Activated gamma-delta T cell (primary cell): ENCODE results near the gene ARHGAP42.

Experiments used
- DNase-seq: peaks from one replicate; lab custom pipeline; 2025; lab: John Stamatoyannopoulos, UW

Gene ARHGAP42

DNA sequence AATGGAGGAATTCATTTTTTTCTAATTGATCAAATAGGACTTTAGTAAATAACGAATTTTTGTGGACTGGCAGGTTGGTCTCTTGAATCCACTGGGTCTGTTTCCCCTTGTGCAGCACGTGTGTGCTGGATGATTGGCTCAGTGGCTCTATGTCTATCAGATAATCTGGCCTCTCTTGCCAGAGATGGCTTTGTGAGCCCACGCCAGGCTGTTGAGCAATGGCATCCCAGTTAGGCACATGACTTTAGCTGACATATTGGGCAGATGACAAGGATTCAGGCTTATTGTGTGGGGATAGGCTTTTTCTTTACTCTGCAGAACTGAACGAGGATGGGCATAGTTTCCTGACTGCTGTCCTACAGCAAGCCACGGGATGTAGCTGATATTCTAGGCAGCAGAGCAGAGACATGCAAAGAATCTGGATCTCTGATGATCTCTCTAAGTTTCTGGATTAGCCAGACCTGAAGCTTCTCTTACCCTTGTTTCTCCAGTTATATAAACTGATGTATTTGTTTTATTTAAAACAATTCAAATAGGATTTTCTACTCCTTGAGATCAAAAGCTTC is 144.9 kb downstream of the ARHGAP42 start:
- no peak for DNase-seq

DNA sequence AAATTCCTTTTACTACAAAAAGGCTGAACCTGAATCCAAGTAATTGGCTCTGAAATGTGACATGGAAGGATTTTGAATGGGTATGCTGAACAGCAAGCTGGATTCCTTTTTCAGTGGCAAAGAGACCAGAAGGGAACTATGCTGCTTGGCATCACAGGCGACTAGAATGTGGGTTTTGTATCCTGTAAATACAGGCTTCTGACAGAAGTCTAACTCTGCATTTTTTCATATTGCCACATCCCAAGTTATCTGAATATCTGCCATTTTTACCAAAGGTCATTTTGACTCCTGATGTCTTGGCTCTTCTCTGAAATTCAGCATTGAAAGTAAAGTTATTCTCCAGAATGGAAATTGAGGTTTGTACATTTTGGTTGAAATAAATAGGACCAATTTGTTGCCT is 145.7 kb downstream of the ARHGAP42 start:
- no peak for DNase-seq

- DNase-seq = no peak
Observed at GRCh38 chr11:100833276-100833675, 146.2 kb downstream of the ARHGAP42 start.

GRCh38 chr11:100835854-100836253 is 148.8 kb downstream of the ARHGAP42 start:
- DNase-seq = no peak

DNA sequence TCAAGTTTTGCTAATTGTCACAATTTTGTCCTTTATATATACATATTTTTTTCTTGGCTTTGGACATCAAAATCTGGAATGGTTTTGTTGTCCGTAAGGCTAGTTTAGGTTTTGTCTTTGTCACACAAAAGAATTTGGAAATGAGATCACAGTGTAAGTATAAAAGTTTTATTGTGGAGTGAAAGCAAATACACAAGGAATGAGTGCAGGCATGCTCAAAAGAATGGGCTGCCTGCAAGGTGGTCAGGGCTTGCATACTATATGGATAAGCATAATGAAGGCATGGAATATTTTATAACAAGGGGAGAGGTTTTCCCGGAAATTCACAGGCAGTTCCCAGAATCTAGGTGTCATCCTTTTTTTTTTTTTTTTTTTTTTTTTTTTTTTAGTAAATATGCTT is 150.2 kb downstream of the ARHGAP42 start:
- no peak for DNase-seq

GRCh38 chr11:100841711-100842407 is 154.8 kb downstream of the ARHGAP42 start:
- DNase-seq = no peak

DNA sequence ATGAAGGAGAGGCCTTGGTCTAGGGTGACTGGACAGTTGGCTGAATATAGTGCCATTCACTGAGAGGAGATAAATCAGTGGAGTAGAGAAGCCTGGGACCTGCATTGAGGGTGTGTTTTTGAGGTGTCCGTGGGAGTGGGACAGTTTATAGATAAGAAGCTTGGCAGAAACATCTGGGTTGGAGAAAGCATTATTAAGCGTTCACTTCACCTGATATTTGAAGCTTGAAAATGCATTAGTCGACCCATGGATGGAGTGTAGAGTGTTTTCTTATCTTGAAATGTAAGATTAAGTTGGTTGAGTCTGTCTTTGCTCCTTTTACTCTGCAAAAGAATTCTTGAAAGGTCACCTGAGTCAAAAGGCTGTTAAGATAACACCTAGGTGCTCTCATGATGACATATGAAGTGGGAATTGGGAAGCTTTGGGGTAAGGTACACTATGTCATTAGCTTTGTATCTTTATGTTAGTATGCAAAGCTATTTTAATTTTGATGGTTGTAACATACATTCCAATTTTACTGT is 160.7 kb downstream of the ARHGAP42 start:
- no peak for DNase-seq

GRCh38 chr11:100849009-100849900 is 162.2 kb downstream of the ARHGAP42 start:
- DNase-seq = no peak

DNA sequence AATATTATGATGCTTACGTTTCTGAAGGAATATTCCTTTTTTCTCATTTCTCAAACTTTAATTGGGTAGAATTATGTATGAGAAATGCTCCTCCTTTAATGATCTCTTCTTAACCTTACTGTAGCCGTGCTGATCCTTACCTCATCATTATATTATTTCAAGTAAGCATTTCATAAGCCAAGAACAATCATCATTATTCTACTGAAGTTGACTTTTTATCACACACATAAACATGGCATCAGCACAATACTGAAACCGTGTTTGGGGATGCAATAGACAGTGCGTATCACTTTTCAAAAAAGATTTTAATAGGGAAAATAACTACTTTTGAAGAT is 162.8 kb downstream of the ARHGAP42 start:
- DNase-seq = no peak

- DNase-seq = no peak
Observed at GRCh38 chr11:100851147-100851546, 164.1 kb downstream of the ARHGAP42 start.

GRCh38 chr11:100851584-100852152 is 164.6 kb downstream of the ARHGAP42 start:
- no peak for DNase-seq

GRCh38 chr11:100855466-100856067 is 168.5 kb downstream of the ARHGAP42 start:
- DNase-seq = no peak

- DNase-seq = no peak
Observed at GRCh38 chr11:100857236-100858005, 170.3 kb downstream of the ARHGAP42 start.

DNA sequence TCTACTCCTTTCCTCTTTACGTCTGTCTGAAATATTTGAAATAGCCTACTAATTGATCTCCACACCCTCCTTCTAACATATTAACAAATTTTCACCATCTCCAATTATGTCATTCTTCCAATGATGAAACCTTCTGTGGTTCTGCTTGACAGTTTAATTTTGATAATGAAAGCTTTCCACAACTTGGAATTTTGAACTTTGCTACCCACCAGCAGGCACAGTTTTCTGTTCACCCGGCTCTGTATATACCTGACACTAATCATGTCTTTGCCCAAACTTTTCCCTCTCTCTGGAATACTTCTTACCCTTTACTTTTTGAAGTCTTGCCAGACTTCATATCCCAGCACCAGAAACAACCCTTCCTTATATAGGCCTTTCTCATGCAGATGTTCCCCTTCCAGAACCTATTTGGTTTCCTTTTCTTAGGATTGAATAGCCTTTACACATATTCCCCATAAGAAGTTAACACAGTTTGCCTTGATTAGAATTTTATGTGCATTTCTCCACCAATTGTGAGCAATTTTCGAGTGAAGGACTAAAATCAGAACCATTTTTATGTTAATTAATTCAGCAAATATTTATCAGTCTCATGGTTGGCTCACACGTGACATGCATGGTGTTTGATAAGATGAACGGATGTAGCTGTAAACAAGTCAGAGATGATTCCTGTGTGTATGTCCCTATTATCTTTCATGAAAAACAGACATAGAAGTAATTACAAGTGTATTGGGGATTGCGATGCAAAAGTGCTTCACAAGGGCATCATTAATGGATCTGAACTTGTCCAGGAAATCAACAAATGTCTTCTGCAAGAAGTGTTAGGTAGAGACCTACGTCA is 173.4 kb downstream of the ARHGAP42 start:
- DNase-seq = no peak

DNA sequence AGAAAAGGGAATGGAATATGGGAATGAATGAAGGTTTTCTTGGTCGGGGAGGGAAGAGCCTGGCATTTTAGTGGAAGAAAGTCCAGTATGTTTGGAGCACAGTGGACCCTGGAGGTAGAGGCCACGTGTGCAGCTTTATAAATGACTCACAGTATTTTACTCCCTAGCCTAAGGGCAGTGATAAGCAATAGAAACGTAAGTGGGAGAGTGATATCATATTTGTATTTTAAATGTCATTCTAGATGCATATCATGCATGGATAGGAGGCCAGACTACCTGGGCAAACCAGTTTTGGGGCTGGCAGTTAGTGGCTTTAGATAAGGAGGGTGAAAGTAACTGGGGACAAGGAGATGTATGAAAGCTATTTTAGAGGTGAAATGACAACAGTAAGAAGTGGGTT is 174.1 kb downstream of the ARHGAP42 start:
- no peak for DNase-seq

DNA sequence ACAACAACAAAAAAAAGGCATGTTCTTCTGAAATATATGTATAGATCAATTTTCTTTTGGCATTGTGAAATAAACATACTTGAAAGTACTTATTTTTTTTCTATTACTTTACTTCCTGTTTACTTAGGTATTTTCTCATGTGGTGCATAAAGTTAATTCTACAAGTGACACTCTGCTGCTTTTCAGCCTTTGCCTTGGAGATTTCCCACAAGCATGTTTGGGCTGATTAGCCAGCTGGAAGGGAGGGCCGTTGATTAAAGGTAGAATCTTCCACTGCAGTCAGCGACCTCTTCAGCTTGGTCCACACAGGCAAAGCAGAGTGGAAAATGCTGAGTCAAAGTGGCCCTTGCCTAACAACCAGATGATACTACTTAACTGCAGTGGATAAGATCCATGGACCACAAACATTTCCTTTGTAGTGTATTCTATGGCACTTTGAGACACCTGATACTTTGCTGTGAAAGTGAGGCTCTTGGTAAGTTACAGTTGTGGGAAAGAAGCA is 176.0 kb downstream of the ARHGAP42 start:
- no peak for DNase-seq

GRCh38 chr11:100865443-100866065 is 178.5 kb downstream of the ARHGAP42 start:
- DNase-seq = no peak

DNA sequence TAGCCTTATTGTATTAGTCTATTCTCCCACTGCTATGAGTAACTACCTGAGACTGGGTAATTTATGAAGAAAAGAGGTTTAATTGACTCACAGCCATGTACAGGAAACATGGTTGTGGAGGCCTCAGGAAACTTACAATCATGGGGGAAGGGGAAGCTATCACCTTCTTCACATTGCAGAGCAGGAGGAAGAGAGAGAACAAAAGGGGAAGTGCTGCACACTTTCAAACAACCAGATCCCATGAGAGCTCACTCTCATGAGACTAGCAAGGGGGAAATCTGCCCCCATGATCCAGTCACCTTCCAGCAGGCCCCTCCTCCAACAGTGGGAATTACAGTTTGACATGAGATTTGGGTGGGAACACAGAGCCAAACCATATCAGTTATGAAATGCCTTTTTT is 179.4 kb downstream of the ARHGAP42 start:
- DNase-seq = no peak

DNA sequence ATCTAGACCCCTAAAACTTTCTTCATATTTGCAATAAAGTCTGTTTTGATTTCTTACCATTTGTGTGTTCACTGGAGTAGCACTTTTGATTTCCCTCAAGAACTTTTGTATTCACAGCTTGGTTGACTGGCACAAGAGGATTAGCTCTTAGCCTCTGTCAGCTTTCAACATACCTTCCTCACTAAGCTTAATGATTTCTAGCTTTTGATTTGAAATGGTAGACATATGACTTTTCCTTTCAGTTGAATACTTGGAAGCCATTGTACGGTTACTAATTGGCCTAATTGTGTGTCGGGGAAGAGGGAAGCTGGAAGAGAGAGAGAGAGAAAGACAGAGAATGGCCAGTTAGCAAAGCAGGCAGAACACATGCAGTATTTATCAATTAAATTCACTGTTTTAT is 180.5 kb downstream of the ARHGAP42 start:
- DNase-seq = no peak

DNA sequence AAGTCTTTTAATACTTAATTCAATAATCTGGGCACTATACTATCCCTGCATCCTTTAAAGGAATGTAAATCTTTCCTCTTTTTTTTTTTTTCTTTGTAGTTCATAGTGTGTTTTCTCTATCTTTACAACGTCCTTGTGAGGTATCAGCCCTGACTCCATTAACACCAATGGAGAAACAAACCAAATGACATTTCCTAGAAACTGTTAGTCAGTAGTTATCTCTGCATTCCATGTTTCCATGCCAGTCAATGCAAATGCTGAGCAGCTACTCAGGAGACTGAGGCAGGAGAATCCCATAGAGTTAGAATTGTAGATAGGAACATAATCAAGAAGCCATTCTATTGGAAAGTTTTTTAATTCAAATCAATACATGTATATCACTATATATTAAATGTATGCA is 182.2 kb downstream of the ARHGAP42 start:
- DNase-seq = no peak
